Spleen (tissue), 7 donors: ENCODE data around the gene PTTG1IP.
A peak's percentile ranks its signal among the peaks of the same experiment; 100 is the strongest.

Experiments
- POLR2A ChIP-seq, 3 donors: fragments of 450-650 bp; IDR thresholded peaks; one replicate each; pipeline ENCODE4 v1.5.1; 2017; ENCODE audit warnings: antibody characterized with exemption in 3 of 3, mild to moderate bottlenecking in 1 of 3
- POLR2AphosphoS5 ChIP-seq, 3 donors: sonication (generic); formaldehyde crosslinking; IDR thresholded peaks; one replicate each; pipeline ENCODE4 v1.5.1; 2017; ENCODE audit warnings: antibody characterized with exemption in 3 of 3
- TF ChIP-seq, protein P1 (sequence below), 11 experiments: fragments of 200-600 bp in 7 of 11; fragments of 450-650 bp in 4 of 11; sonication (generic) in 4 of 11; IDR thresholded peaks in 8 of 11; conservative IDR thresholded peaks in 3 of 11; 1 replicate in 7 of 11; 2 replicates in 4 of 11; pipeline versions ENCODE4 v1.4.0 to v1.8.0; 2016 to 2021; ENCODE audit warnings: antibody characterized with exemption in 11 of 11, inconsistent platforms in 4 of 11, mild to moderate bottlenecking in 1 of 11
- donor health status: DM: no; HTN: no; CAD: no; lungs with moderate emphysema.
- donor health status: DM: no; HTN: no; CAD: no.
- donor health status: DM: no; HTN: no; CAD: no.

DNA sequence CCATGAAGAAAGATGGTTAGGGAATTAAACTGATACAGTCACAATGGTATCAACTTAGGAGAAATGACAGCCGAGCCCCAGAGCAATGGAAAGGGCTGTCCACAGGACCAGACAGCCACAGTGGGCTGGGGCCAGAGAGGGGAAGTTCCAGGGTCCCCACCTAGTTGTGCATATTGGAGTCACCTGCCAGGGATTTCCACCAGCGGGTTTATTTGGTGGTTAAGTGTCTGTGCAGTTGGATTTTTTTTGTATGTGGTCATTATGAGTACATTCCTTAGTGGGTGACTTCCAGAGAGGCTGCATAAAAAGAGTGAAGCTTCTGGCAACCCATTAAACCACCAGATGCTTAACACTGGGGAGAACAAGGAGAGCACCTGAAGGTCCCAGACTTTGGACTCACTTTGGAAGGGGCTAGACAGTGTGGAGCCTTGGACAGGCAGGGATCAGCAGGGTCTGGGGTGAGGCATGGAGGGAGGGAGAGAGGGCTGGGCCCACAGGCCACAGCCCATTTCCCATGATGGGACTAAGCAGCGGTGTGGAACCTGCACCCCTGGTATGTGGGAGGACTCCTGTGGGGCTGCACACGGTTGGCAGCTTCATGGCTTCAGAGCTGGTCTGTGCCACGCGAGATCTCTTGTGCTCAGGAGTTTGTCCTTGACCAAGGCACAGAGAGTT lies 7.8 kb upstream of the PTTG1IP start:
- TF ChIP-seq, protein P1, sequence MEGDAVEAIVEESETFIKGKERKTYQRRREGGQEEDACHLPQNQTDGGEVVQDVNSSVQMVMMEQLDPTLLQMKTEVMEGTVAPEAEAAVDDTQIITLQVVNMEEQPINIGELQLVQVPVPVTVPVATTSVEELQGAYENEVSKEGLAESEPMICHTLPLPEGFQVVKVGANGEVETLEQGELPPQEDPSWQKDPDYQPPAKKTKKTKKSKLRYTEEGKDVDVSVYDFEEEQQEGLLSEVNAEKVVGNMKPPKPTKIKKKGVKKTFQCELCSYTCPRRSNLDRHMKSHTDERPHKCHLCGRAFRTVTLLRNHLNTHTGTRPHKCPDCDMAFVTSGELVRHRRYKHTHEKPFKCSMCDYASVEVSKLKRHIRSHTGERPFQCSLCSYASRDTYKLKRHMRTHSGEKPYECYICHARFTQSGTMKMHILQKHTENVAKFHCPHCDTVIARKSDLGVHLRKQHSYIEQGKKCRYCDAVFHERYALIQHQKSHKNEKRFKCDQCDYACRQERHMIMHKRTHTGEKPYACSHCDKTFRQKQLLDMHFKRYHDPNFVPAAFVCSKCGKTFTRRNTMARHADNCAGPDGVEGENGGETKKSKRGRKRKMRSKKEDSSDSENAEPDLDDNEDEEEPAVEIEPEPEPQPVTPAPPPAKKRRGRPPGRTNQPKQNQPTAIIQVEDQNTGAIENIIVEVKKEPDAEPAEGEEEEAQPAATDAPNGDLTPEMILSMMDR (IDR thresholded peaks at IDR 0.05 in 8 of 11, conservative IDR thresholded peaks at IDR 0.05 in 3 of 11), result no peak
- peak in 1 of 3 donors; percentile 18 for TF ChIP-seq POLR2AphosphoS5 (IDR thresholded peaks at IDR 0.05)
- no peak for TF ChIP-seq POLR2A (IDR thresholded peaks at IDR 0.05)
